Left ventricle myocardium inferior (tissue), 1 donor: ENCODE data around the gene PALD1. TPM values are rescaled to one million over a fixed set of nuclear protein-coding genes. Genes with fewer than 3 reads are reported as not detected.

Experiments
- DNase-seq: peaks from one replicate; pipeline ENCODE4 v3.0.0-alpha.2; 2020
- H3K27ac ChIP-seq: fragments of 200-600 bp; replicated peaks from 2 replicates; pipeline ENCODE4 v1.8.0; 2021
- H3K27me3 ChIP-seq: fragments of 200-600 bp; 2 replicates; pipeline ENCODE4 v1.8.0; 2021; ENCODE audit warnings: low read depth
- H3K36me3 ChIP-seq: fragments of 200-600 bp; 2 replicates; pipeline ENCODE4 v1.8.0; 2021
- H3K4me1 ChIP-seq: fragments of 200-600 bp; 2 replicates; pipeline ENCODE4 v1.8.0; 2021
- H3K4me3 ChIP-seq: fragments of 200-600 bp; 2 replicates; pipeline ENCODE4 v1.8.0; 2021; ENCODE audit warnings: mild to moderate bottlenecking, moderate library complexity
- H3K9me3 ChIP-seq: fragments of 200-600 bp; replicated peaks from 2 replicates; pipeline ENCODE4 v1.8.0; 2021
- intact Hi-C: fragments of 100-400 bp; cut with micrococcal nuclease; formaldehyde crosslinking; loops from one replicate; pipeline ENCODE4 v1.11.0; 2022
- total RNA-seq: library from RNA; stranded (reverse); fragmentation: NEBNext Ultra II Directional; extraction: Animal tissue kit (Norgen Biotek cat#: 25700); gene quantifications from one replicate; pipeline ENCODE4 v1.2.1, GENCODE V29; 2021
- TF ChIP-seq, protein P1 (sequence below): fragments of 200-600 bp; IDR thresholded peaks from 2 replicates; pipeline ENCODE4 v1.8.0; 2021; ENCODE audit warnings: antibody characterized with exemption, mild to moderate bottlenecking, borderline replicate concordance
- donor health status: DM: no; HTN: yes; CAD: no; lungs with severe emphysema.

The PALD1 gene
- total RNA-seq, 1 donor from 2014 or later = 5.1 TPM

DNA sequence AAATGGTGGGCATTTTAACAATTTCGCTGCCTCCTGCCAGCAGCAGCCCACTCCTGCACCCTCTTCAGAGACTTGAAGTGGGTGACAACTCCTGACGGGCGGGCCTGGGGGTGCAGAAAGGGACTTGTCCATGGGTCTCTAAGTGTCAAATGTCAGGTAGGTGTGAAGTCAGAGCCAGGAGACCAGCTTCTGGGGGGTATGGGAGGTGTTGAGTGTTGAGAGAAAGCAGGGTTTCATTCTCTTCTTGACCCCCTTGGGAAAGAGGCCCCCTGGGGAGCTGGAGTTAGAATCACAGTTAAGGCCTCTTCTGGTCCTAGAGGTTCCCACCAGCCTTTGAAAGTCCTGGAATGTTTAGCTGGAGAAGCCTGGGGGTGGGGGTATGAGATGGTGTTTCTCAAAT is 11.6 kb upstream of the PALD1 start:
- intact Hi-C loops = loop anchor here (10.0 kb wide), 1 partner anchor 288 kb away; no protein-coding TSS in a partner anchor
- TF ChIP-seq, protein P1, sequence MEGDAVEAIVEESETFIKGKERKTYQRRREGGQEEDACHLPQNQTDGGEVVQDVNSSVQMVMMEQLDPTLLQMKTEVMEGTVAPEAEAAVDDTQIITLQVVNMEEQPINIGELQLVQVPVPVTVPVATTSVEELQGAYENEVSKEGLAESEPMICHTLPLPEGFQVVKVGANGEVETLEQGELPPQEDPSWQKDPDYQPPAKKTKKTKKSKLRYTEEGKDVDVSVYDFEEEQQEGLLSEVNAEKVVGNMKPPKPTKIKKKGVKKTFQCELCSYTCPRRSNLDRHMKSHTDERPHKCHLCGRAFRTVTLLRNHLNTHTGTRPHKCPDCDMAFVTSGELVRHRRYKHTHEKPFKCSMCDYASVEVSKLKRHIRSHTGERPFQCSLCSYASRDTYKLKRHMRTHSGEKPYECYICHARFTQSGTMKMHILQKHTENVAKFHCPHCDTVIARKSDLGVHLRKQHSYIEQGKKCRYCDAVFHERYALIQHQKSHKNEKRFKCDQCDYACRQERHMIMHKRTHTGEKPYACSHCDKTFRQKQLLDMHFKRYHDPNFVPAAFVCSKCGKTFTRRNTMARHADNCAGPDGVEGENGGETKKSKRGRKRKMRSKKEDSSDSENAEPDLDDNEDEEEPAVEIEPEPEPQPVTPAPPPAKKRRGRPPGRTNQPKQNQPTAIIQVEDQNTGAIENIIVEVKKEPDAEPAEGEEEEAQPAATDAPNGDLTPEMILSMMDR = no peak
- DNase-seq = no peak

DNA sequence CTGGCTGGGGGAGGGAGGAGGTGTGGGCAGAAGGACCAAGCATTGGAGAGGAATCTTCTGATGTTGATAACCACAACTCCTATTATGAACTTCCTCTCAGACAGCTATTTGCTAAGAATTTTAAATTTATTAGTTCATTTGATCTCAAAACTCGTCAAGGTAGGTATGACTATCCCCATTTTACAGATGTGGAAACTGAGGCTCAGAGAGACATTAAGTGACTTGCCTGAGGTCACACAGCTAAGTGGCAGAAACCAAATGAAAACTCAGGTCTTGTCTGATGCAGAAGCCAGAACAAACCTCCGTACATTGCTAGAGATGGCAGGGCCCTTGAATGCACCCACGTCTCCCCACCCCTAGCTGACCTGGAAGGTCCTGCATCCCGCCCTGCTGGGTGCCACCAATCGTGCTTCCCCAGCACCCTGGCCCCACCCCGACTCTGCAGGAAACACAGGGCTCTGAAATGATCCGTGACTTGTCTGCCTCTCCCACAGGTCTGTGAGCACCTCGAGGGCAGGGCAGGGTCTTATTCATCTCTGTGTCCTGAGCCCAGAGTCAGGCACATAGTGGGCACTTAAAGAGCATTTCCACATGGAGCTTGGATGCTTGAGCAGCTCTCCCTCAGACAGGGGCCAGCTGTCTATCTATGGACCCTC is 5.6 kb upstream of the PALD1 start:
- intact Hi-C loops = no loop called here
- no peak for DNase-seq
- H3K27me3 ChIP-seq = no peaks in the 10 kb centered on the region
- no peak overlapping the region for H3K4me3 ChIP-seq
- H3K4me1 ChIP-seq = peaks cover 30% of the 10 kb centered on the region
- no peaks in the 10 kb centered on the region for H3K36me3 ChIP-seq
- H3K9me3 ChIP-seq = no peaks in the 10 kb centered on the region
- TF ChIP-seq, protein P1 = no peak
- no peak overlapping the region for H3K27ac ChIP-seq

More for the DNA sequence above, 11.6 kb upstream of the PALD1 start:
- Histone ChIP-seq H3K9me3 (no peaks in the 10 kb centered on the region), H3K4me1 (peaks cover 28% of the 10 kb centered on the region), H3K27ac (no peak overlapping the region), H3K36me3 (no peaks in the 10 kb centered on the region), H3K27me3 (no peaks in the 10 kb centered on the region), H3K4me3 (no peak overlapping the region)

DNA sequence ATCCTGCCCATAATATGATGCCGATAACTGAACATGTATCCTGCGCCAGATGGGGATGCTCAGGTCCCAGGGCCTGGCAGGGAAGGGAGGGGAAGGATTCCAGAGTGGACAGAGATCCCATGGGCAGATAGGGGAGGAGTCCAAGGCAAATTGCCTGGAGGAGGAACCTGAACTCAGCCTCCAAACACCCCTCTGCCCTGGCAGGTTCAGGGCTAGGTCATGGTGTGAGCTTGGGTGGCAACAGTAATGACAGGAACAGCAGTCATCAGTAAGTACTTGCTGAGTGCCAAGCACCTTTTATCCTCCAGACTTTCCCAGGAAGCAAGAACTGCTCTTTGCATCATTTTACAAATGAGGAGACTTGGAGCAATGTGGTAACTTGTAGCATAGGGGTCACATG is 3.8 kb upstream of the PALD1 start:
- intact Hi-C loops = loop anchor here (5.0 kb wide), 1 partner anchor 43 kb away; no protein-coding TSS in a partner anchor
- Histone ChIP-seq H3K9me3 (no peaks in the 10 kb centered on the region), H3K4me3 (no peak overlapping the region), H3K27me3 (no peaks in the 10 kb centered on the region), H3K36me3 (no peaks in the 10 kb centered on the region), H3K4me1 (peaks cover 39% of the 10 kb centered on the region), H3K27ac (no peak overlapping the region)
- TF ChIP-seq, protein P1 = no peak
- DNase-seq = no peak

DNA sequence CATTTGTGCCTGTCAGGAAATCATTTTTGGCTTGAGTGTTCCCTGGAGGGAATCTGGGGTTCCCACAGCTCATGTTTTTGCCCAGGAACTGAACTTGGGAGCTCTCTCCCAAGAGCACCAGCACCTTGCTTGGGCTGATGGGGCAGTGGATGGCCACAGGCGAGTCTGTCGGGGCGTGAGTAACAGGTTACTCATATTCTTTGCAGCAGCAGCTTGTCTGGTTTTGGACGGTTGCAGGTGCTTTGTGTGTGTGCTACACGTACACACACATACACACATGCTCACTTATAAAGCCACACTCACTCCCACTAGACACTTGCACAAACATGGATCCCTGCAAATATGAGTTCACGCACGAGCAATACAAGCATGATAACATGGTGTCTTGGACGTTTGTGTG is 2.9 kb upstream of the PALD1 start:
- H3K4me3 ChIP-seq = no peak overlapping the region
- H3K36me3 ChIP-seq = no peaks in the 10 kb centered on the region
- TF ChIP-seq, protein P1 = no peak
- no peaks in the 10 kb centered on the region for H3K9me3 ChIP-seq
- DNase-seq = no peak
- intact Hi-C loops = loop anchor here (5.0 kb wide), 1 partner anchor 42 kb away; no protein-coding TSS in a partner anchor
- no peak overlapping the region for H3K27ac ChIP-seq
- H3K4me1 ChIP-seq = peaks cover 48% of the 10 kb centered on the region
- H3K27me3 ChIP-seq = no peaks in the 10 kb centered on the region

DNA sequence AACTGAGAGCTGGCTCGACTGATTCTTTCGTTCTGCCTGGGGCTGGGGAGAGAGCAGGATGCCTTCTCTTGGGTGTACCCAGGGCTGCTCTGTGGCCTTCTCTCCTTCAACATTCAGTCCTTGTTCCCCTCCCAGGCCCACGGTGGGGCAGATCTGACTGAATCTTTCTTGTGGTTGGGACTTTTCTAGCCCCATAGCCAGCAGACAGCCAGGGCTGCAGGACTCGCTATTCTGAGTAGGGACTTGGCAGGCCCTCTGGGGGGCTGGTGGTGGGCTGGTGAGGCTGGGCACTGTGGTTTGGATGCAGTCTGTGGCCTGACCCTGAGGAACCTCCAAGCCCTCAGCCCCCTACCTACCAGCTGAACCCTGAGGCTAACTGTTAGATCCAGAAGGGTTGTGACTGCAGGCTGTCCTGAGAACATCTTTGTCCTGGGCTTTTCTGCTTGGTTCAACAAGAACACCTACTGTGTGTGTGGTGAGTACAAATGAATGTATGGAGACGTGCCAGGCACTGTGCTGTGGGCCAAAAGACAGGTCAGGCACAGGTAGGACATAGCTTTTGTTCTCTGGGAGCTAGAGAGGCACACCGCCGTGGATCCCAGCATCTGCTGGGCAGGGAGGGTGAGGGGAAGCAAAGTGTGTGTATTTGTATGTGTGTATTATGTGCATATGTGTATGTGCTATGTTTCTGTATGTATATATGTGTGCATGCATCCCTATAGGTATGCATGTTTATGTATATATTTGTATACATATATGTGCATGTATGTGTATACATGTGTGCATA is 2.1 kb upstream of the PALD1 start:
- no peaks in the 10 kb centered on the region for H3K36me3 ChIP-seq
- H3K27me3 ChIP-seq = no peaks in the 10 kb centered on the region
- peaks cover 56% of the 10 kb centered on the region for H3K4me1 ChIP-seq
- no peak overlapping the region for H3K4me3 ChIP-seq
- intact Hi-C loops = loop anchor here (5.0 kb wide), 1 partner anchor 41 kb away; no protein-coding TSS in a partner anchor
- H3K9me3 ChIP-seq = no peaks in the 10 kb centered on the region
- TF ChIP-seq, protein P1 = no peak
- no peak for DNase-seq
- no peak overlapping the region for H3K27ac ChIP-seq
